ENCODE measurements around the gene F2RL1. TPM values are rescaled to one million over a fixed set of nuclear protein-coding genes. Genes with fewer than 3 reads are reported as not detected.

The F2RL1 gene
- total RNA-seq, 1 experiment from 2014 or later, result 2.1 TPM

Small RNAs within 50 kb of the gene (small RNA-seq; reads per million reads assigned to genes)
- 0 reads per million in 2 experiments for gene RN7SL208P

Other genes starting within 250 kb of the F2RL1 start
- 37.5 and 41.5 TPM in 2 replicates for gene F2RL2, start 195.6 kb upstream of the F2RL1 start, total RNA-seq (2014; rRNA removed; shearing (Covaris generic))
- gene F2R, start 102.9 kb upstream of the F2RL1 start, total RNA-seq (2014; rRNA removed; shearing (Covaris generic)), result 8.1 and 8.3 TPM in 2 replicates
- gene S100Z, start 31.0 kb downstream of the F2RL1 start, total RNA-seq (2014; rRNA removed; shearing (Covaris generic)), result not detected in 2 replicates
- gene CRHBP, start 134.0 kb downstream of the F2RL1 start, total RNA-seq (2014; rRNA removed; shearing (Covaris generic)), result not detected in 2 replicates
- 30.9 and 31.4 TPM in 2 replicates for gene AGGF1, start 211.4 kb downstream of the F2RL1 start, total RNA-seq (2014; rRNA removed; shearing (Covaris generic))